Putamen (tissue), 1 donor: ENCODE results near the gene ARMS2.
A peak's percentile ranks its signal among the peaks of the same experiment; 100 is the strongest.

Experiments used
- DNase-seq: peaks from one replicate; pipeline ENCODE4 v3.0.0-alpha.2; 2016; ENCODE audit warnings: low spot score

The ARMS2 gene

DNA sequence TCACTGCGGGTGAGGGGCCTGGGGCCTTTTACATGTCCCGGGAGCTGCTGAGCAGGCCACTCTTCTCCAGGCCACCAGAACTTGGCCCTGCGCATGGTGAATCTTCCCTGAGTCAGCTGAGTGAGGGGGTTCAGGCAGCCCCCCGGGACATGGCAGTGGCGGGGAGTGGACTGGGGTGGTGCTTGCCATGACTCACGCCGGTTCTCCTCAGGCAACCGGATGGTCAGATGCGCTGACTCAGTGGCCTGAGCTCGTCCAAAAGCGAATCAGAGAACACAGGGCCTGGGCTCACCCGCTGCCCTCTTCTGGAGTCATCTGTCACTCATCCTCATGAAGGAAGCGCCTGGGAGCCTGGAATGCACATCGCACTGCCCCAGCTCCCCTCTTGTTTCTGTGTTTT is 40.4 kb downstream of the ARMS2 start:
- no peak for DNase-seq

DNA sequence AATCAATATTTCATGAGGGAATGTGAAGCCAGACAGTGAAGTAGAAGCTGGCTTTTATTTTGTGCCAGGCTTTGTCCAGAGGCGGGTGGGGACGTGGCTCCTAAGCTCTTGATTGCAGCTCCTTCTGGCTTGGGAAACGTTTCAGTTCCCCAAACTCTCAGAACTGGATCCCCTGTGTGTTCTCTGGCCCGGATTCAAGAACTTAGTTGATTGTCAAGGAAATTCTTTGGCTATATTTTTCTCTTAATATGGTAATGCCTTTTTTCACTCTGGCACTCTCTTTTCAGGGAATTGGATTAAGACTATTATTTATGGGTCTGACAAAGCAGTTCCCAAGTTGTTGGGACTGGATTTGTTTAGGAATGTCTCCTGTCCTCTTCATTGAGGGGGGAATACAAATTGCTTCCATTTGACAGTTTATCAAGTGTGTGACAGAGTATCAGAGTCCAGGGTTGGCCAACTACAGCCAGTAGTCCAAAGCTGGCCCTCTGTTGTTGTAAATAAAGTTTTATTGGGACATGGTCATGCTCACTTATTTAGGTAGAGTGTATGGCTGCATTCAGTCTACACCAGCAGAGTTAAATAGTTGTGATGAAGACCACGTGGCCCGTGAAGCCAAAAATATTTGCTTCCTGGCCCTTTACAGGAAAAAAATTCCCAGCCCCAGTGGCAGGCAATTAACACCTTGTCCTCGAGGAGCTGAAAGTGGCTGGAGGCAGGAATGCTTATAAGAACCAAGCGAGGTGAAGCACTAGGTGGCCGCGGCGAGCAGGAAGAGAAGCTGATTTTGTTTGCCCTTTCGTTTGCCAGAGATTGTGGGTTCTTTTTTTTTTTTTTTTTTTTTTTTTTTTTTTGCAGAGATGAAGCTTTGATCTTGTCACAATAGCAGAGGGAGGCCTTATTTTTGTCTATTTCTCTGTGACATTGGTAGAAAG is 41.2 kb downstream of the ARMS2 start:
- DNase-seq, result no peak

DNA sequence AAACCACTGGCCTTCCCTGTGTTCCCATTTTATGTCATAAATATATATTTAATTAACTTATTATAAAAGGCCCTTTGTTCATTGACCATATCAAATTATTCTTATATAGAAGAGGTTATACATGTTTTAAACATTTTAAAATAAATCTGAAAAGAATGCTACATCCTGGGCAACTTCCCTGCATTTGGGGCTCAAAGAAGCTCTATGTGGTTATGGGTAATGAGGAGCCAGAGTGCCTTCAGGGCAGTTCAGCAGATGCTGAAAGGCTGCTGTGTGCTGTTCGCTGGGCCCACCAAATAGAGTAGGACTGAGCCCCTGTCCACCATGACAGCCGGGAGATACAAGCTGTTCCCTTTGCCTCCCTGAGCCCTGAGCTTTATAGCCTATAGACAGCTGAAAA is 42.8 kb downstream of the ARMS2 start:
- DNase-seq, result no peak

DNA sequence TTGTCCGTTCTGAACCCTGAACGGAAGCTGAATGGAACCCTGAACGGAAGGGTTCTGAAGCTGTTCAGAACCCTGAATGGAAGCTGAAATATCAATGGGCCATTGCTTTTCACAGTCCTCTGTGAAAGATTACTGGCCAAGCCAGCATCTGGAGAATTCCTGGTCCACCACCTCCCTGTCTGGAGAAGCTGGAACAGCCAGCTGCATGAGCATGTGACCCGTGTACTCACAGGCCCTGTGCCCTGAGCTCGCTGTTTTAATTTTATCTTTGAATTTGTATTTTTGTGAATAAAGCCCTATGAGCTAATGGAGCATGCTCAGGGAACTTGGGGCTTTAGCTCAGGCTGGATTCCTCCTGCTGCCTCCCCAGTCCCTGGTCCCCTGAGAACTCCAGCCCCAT is 44.1 kb downstream of the ARMS2 start:
- no peak for DNase-seq

DNA sequence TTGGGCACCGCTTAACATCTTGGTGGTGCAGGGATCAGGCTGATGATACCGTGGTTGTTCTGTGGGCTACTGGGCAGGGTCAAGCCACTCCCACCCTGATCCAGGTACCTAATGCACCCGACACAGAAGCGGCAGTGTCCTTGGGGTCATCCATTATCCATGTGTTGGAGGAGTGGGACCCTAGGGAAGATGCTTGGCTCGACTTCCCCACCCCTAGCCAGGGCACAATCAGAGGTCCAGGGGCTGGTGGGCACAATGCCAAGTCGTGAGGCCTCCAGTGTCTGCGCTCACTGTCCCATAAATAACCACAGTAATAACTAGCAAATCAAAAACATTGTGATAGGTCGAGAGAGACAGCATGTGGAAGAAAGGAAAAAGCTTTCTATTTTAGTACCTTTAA is 44.6 kb downstream of the ARMS2 start:
- no peak for DNase-seq

DNA sequence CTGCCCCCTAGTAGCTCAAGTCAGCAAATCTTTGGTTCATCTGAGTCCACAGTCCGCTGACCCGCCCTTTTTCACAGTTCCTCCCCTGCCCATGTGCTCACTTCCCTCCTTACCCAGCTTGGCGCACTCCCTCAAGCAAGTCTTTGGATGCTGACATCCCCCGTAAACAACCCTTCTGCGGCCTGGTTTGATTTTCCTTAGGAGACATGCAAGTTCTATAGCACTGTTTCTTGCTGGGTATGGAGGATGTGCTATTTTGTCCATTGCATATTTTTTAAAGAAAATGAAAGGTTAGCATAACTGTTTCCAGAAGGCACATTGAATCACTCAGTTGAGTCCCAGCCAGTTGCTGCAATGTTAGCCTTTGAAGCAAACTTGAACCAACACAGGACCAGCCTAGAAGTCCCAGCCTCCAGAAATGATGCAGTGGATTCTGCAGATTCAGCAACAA is 45.1 kb downstream of the ARMS2 start:
- no peak for DNase-seq

DNA sequence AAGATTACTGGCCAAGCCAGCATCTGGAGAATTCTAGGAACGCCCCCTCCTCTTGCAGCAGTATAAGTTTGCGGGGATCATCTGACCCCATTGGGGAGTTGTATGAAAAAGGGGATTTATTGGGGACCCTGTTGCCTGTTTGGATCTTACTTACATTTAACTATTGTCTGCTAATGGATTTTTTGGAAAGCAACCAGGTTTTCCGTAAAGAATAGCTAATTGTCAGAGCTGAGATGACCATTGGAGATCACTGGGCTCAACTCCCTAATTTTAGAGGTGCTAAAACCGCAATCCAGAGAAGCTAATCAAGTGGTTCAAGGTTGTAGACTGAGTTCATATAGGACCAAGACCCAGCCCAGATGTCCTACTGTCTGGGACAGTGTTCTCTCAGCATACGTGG is 45.7 kb downstream of the ARMS2 start:
- DNase-seq, result no peak

DNA sequence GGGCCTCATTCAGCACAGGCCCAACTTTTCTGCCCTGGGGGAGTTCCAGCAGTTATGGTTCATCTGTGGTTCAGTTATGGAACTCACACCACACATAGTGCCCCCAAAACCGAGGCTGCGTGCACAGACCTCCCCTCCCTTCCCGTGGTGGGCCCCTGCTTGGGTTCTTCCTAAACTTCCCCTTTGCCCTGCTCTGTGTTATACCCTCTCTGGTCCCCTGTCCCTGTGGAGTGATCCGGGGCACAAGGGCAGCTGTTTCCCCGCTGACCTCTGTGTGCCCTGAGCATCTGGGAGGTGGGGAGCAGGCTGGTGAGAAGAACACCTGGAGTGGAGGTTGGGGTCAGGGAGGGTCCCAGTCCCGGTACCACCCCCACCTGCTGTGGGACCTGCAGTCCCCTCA is 46.3 kb downstream of the ARMS2 start:
- no peak for DNase-seq

DNA sequence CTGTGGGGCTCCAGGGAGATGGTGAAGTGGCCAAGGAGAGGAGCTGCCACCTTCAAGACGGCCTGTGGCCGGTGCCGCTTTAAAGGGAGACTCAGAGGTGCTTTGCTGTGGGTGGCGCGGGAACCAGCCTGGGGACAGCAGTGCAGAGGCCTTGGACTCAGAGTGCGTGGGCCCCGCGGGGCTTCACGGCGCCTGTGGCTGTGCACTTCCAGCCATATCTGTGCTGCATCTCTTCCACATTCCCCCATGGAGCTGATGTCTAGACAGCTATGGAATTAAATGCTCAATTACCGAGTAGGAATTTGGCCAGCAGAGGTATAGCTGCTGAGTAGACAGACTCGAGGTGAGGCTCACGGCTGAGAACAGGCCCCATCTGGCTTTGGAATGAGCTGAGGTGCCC is 48.6 kb downstream of the ARMS2 start:
- no peak for DNase-seq

DNA sequence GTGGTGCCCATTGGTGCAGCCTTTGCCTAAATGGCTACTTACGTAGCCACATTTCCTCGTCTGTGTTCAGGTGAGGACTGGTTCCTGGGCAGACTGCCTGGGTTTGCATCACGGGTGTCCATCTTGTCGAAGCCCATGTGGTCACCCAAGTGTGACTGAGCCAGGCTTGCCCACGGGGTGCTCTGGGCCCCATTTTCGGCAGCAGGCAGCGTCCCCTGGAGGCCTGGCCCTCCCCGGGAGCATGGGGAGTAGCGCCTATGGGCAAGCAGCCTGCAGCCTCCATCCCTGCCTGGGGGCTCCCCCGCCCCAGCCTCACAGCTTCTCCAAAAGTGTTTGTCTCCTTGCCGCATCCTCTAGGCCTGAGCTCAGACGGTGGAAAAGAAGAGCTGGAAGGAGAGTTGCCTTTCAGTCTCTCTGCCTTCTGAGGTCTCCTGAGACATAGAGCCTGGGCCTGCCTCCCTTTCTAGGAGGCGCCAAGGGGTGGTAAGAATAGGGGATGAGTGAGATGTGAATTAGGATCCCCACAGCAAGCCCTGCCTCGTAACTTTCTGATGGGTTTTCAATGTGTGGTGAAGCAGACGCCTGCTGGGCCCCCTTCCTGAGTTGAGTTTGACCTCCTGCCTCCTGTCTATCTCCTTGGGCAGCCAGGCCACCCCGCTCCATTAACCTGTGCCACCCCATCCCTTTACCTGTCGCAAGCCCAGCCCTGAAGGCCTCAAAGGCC is 49.6 kb downstream of the ARMS2 start:
- no peak for DNase-seq

DNA sequence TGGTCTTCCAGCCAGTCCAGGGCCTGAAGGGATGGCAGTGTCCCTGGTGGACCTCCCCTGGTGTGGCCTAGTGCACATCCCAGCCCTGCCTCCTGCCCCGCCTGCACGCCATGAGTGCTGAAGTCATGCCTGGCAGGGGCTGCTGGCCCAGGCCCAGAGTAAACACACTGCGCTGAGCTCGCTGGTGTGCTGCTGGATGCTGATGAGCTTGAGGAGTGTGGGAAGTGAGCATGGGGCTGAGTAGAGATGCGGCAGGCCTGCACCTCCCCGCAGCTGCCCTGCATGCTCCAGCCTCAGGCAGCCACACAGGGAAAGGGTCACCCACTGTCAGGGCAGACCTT is 50.1 kb downstream of the ARMS2 start:
- DNase-seq, result peak; percentile 95

DNA sequence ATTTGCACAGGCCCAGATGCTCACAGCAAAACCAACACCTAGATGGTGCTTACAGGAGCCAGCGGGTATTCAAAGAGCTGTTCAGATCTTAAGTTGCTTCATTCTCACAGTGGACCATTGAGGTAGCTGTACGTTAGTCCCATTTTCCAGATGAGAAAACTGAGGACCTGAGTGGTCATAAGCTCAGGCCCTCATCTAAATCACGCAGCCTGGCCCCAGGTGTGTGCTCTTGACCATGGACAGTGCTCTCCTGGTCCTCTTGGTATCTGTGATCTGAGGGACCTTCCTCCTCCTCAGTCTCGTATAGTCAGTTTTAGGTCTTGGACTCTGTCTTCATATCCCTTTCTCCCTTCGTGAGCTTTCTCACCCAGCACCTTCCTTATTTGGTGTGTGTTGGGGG is 50.6 kb downstream of the ARMS2 start:
- no peak for DNase-seq

DNA sequence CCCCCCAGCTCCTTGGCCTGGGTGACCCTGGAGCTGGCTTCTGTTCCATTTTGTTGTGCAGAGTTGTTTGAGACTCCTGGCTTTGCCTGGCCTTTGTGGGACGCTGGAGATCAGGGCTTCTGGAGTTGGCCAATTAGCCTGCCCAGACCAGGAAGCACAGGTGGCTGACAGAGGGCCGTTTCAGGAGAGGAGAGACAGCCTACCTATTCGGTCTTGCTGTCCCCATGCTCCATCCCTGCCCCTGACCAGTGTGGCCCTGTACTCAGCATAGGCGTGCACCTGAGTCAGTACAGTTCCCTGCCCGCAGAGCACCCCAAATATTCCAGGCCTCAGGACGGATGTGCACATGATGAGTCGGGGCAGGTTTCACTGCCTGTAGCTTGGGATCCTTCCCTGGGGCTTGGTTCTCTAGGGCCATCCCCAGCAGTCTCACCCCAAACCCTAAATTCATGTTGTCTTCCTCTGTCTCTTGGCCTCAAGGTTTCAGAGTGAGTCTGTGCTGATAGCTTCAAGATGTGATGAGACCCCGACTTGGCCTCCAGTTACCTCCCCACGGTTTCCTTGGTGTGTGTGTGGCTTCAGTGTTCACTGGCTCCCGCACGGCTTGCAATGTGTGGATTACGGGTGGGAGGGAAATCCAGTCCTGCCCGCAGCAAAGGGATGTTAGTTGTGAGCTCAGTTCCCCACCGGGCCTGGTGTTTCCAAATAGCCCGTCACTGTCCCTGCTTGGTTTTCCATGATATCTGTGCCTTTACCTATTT is 51.6 kb downstream of the ARMS2 start:
- no peak for DNase-seq
